GM21447 (cell line): ENCODE results near the gene RAPSN.
"Not testable (repeated sequence)": the region's sequence is repeated elsewhere in the genome, so short reads cannot be mapped to it uniquely, and the experiment has no call there.

Experiments used
- ATAC-seq: cut with Tn5 transposase; IDR thresholded peaks from one replicate; pipeline ENCODE4 v1.9.1; 2021; ENCODE audit not compliant: unreplicated experiment

The RAPSN gene

GRCh38 chr11:47466201-47466600 is 17.3 kb upstream of the RAPSN start:
- no peak for ATAC-seq

GRCh38 chr11:47464483-47464882 is 15.5 kb upstream of the RAPSN start:
- no peak for ATAC-seq

- ATAC-seq = no peak
Observed at GRCh38 chr11:47461876-47462275, 12.9 kb upstream of the RAPSN start.

GRCh38 chr11:47460571-47461235 is 11.8 kb upstream of the RAPSN start:
- no peak for ATAC-seq

GRCh38 chr11:47454258-47454671 is 5.3 kb upstream of the RAPSN start:
- not testable (repeated sequence) for ATAC-seq

GRCh38 chr11:47453365-47453764 is 4.4 kb upstream of the RAPSN start:
- no peak for ATAC-seq

GRCh38 chr11:47451990-47452389 is 3.1 kb upstream of the RAPSN start:
- no peak for ATAC-seq

- ATAC-seq = no peak
Observed at GRCh38 chr11:47451436-47451835, 2.5 kb upstream of the RAPSN start.

- ATAC-seq = no peak
Observed at GRCh38 chr11:47449541-47449940, 605 bp upstream of the RAPSN start.

GRCh38 chr11:47447906-47448305 is 1.0 kb downstream of the RAPSN start:
- ATAC-seq = no peak

GRCh38 chr11:47446833-47447232 is 2.1 kb downstream of the RAPSN start:
- no peak for ATAC-seq

GRCh38 chr11:47445840-47446239 is 3.1 kb downstream of the RAPSN start:
- no peak for ATAC-seq

- ATAC-seq = no peak
Observed at GRCh38 chr11:47443817-47444216, 5.1 kb downstream of the RAPSN start.

- no peak for ATAC-seq
Observed at GRCh38 chr11:47443028-47443700, 5.8 kb downstream of the RAPSN start.

- ATAC-seq = no peak
Observed at GRCh38 chr11:47442514-47442913, 6.4 kb downstream of the RAPSN start.

GRCh38 chr11:47441421-47441820 is 7.5 kb downstream of the RAPSN start:
- ATAC-seq = no peak

GRCh38 chr11:47440054-47440476 is 8.9 kb downstream of the RAPSN start:
- ATAC-seq = no peak

- no peak for ATAC-seq
Observed at GRCh38 chr11:47438721-47439120, 10.2 kb downstream of the RAPSN start.

- ATAC-seq = no peak
Observed at GRCh38 chr11:47437746-47438418, 11.1 kb downstream of the RAPSN start.

- no peak for ATAC-seq
Observed at GRCh38 chr11:47437218-47437745, 11.7 kb downstream of the RAPSN start.

GRCh38 chr11:47436726-47437125 is 12.2 kb downstream of the RAPSN start:
- ATAC-seq = no peak

GRCh38 chr11:47435687-47436086 is 13.2 kb downstream of the RAPSN start:
- no peak for ATAC-seq
